Effector memory CD4-positive, alpha-beta T cell (primary cell): ENCODE results near the gene FAAP100.
"Not testable (repeated sequence)": the region's sequence is repeated elsewhere in the genome, so short reads cannot be mapped to it uniquely, and the experiment has no call there.

ENCODE experiments used
- DNase-seq, 3 donors: peaks; one replicate each; pipeline ENCODE4 v3.0.0-alpha.2; 2020
- H3K27ac ChIP-seq: 2 replicates; pipeline ENCODE4 v1.7.0; 2013; ENCODE audit warnings: mild to moderate bottlenecking, low read length, moderate library complexity; ENCODE audit not compliant: insufficient read depth, poor library complexity, severe bottlenecking
- H3K27me3 ChIP-seq: replicated peaks from 2 replicates; pipeline ENCODE4 v1.7.0; 2013; ENCODE audit warnings: mild to moderate bottlenecking, low read length; ENCODE audit not compliant: insufficient read depth, control insufficient read depth, poor library complexity, severe bottlenecking
- H3K36me3 ChIP-seq: 2 replicates; pipeline ENCODE4 v1.7.0; 2013; ENCODE audit warnings: mild to moderate bottlenecking, low read length, moderate library complexity; ENCODE audit not compliant: control insufficient read depth, insufficient read depth
- H3K4me1 ChIP-seq: 2 replicates; pipeline ENCODE4 v1.7.0; 2013; ENCODE audit warnings: low read length, mild to moderate bottlenecking; ENCODE audit not compliant: control insufficient read depth, insufficient read depth, poor library complexity, severe bottlenecking
- H3K4me3 ChIP-seq: 2 replicates; pipeline ENCODE4 v1.7.0; 2013; ENCODE audit warnings: low read length, low read depth, mild to moderate bottlenecking; ENCODE audit not compliant: insufficient read depth, poor library complexity, severe bottlenecking
- H3K9me3 ChIP-seq: 2 replicates; pipeline ENCODE4 v1.7.0; 2013; ENCODE audit warnings: mild to moderate bottlenecking, low read length, moderate library complexity; ENCODE audit not compliant: control insufficient read depth

FAAP100 gene

DNA sequence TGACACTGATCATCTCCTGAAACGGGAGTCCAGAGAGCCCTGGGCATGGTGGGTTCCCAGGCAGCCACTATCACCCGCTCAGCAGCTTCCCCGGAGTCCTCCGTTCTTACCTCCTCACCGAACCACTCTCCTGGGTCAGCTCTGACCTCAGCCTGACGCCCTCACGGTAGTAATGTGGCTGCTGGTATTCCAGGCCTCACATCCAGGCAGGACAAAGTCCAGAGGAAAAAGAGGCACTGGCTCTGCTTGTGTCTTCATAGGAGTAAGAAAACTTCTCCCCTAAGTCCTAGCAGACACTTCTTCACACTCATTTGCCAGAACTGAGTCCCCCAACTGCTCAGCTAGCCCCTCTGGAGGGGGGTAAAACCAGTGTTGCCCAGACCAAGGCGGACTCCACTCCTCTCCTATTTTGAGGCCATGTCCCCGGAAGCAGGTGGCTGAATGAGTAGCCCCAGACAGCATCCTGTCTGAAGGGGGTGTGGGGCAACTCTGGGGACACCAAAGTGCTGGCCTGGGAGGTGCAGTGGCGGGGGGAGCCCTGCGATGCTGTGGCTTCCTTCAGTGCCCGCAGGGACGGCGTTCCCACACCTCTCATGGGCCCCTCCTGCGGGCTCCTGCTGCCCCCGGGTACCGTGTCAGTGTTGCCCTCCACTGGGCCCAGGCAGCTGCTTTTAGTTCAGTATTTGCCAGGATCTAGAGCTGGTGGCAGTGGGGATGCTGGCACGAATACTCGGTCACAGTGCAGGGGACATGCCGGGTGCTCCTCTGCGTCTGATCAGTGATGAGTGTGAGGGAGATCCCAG, 18.6 kb downstream of the FAAP100 start:
- Histone ChIP-seq H3K9me3 (no peaks in the 10 kb centered on the region), H3K27me3 (peaks cover 12% of the 10 kb centered on the region), H3K27ac (no peak overlapping the region), H3K4me1 (peaks cover 12% of the 10 kb centered on the region), H3K4me3 (no peak overlapping the region), H3K36me3 (no peaks in the 10 kb centered on the region)
- DNase-seq = no peak

DNA sequence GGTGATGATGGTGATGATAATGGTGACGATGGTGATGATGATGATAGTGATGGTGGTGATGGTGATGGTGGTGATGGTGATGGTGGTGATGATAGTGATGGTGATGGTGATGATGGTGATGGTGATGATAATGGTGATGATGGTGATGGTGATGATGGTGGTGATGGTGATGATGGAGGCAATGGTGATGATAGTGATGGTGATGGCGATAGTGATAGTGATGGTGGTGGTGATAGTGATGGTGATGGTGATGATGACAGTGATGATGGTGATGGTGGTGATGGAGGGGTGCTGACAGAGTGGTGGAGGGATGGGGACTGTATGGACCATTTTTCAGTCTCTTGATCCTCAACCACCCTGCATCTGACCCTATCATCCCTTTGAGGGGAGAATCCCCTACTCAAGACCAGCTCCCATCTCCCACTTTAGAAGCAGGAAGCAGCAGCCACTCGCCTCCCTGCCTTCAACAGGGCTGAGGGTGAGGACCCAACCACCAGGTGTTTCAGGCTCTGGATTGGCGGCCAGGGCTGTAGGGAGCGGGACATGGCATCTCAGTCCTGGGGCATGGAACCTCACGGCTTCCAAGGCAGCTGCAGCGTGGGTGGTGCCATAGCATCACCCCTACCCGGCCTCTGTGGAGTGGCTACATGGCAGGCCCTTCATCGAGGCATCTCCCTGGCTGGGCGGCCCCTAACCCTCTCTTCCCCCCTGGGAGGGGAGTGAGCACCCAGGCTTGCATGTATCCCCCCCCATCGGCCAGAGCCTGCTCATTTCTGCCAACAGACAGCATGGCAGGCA, 19.5 kb downstream of the FAAP100 start:
- no peaks in the 10 kb centered on the region for H3K9me3 ChIP-seq
- H3K4me3 ChIP-seq = no peak overlapping the region
- no peak for DNase-seq
- H3K27me3 ChIP-seq = peaks cover 12% of the 10 kb centered on the region
- peaks cover 11% of the 10 kb centered on the region for H3K4me1 ChIP-seq
- H3K36me3 ChIP-seq = no peaks in the 10 kb centered on the region
- H3K27ac ChIP-seq = no peak overlapping the region

DNA sequence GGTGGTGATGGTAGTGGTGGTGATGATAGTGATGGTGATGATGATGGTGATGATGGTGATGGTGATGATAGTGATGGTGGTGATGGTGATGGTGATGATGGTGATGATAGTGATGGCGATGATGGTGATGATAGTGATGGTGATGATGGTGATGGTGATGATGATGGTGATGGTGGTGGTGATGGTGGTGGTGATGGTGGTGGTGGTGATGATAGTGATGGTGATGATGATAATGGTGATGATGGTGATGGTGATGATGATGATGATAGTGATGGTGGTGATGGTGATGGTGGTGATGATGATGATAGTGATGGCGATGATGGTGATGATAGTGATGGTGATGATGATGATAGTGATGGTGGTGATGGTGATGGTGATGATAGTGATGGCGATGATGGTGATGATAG, 20.2 kb downstream of the FAAP100 start:
- H3K27me3 ChIP-seq, H3K27ac ChIP-seq, H3K4me1 ChIP-seq, H3K4me3 ChIP-seq, H3K36me3 ChIP-seq, H3K9me3 ChIP-seq, DNase-seq: not testable (repeated sequence)

DNA sequence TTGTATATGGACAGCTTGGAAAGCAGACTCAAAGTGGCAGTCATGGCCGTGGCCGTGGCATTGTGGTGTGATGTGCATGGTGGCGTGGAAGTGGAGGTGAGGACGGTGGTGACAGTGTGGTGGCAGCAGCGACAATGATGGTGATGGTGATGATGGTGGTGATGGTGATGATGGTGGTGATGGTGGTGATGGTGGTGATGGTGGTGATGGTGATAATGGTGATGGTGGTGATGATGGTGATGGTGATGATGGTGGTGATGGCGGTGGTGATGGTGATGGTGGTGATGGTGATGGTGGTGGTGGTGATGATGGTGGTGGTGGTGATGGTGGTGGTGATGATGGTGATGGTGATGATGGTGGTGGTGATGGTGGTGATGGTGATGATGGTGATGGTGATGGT, 21.1 kb downstream of the FAAP100 start:
- H3K4me1 ChIP-seq, H3K27me3 ChIP-seq, H3K9me3 ChIP-seq, H3K4me3 ChIP-seq, H3K36me3 ChIP-seq, H3K27ac ChIP-seq, DNase-seq: not testable (repeated sequence)

DNA sequence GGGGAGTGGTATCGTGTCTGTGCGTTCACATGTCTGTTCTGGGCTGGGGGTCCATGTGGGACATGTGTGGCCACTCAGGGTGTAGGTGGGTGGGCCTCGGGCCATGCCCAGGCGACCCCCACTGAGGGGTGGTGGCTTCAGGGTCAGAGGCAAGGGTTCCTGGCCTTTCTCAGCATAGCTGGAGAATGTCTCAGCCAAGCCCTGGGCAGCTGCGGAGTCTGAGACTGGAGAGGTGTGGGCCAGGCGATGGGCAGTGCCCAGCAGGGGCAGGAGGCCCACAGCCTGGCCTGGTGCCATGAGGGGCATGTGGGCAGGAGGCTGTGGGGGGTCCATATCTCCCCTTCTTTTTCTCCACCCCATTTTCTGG, 22.7 kb downstream of the FAAP100 start:
- H3K4me1 ChIP-seq = no peaks in the 10 kb centered on the region
- H3K36me3 ChIP-seq = no peaks in the 10 kb centered on the region
- no peaks in the 10 kb centered on the region for H3K9me3 ChIP-seq
- H3K4me3 ChIP-seq = no peak overlapping the region
- DNase-seq = no peak
- H3K27me3 ChIP-seq = peaks cover 9% of the 10 kb centered on the region
- H3K27ac ChIP-seq = no peak overlapping the region

DNA sequence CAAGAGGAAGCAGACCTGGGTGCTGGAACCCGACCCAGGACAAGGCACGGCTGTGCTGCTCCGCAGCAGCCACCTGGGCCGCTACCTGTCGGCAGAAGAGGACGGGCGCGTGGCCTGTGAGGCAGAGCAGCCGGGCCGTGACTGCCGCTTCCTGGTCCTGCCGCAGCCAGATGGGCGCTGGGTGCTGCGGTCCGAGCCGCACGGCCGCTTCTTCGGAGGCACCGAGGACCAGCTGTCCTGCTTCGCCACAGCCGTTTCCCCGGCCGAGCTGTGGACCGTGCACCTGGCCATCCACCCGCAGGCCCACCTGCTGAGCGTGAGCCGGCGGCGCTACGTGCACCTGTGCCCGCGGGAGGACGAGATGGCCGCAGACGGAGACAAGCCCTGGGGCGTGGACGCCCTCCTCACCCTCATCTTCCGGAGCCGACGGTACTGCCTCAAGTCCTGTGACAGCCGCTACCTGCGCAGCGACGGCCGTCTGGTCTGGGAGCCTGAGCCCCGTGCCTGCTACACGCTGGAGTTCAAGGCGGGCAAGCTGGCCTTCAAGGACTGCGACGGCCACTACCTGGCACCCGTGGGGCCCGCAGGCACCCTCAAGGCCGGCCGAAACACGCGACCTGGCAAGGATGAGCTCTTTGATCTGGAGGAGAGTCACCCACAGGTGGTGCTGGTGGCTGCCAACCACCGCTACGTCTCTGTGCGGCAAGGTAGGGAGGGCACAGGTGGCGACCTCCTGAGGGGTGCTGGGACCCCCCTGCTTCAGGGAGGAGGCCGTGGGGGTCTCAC, 23.3 kb downstream of the FAAP100 start:
- Histone ChIP-seq H3K9me3 (no peaks in the 10 kb centered on the region), H3K4me1 (no peaks in the 10 kb centered on the region), H3K36me3 (no peaks in the 10 kb centered on the region), H3K4me3 (no peak overlapping the region), H3K27me3 (peaks cover 11% of the 10 kb centered on the region), H3K27ac (no peak overlapping the region)
- DNase-seq = no peak

DNA sequence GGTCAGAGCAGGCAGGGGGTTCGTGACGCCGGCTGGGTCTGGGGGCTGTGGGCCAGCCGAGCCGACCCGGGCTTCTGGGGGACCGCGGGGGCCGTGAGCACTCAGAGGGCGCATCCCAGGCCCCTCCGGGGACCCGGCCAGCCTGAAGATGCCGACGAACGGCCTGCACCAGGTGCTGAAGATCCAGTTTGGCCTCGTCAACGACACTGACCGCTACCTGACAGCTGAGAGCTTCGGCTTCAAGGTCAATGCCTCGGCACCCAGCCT, 23.8 kb downstream of the FAAP100 start:
- Histone ChIP-seq H3K4me1 (no peaks in the 10 kb centered on the region), H3K4me3 (no peak overlapping the region), H3K27ac (no peak overlapping the region), H3K9me3 (no peaks in the 10 kb centered on the region), H3K27me3 (peaks cover 11% of the 10 kb centered on the region), H3K36me3 (no peaks in the 10 kb centered on the region)
- no peak for DNase-seq

DNA sequence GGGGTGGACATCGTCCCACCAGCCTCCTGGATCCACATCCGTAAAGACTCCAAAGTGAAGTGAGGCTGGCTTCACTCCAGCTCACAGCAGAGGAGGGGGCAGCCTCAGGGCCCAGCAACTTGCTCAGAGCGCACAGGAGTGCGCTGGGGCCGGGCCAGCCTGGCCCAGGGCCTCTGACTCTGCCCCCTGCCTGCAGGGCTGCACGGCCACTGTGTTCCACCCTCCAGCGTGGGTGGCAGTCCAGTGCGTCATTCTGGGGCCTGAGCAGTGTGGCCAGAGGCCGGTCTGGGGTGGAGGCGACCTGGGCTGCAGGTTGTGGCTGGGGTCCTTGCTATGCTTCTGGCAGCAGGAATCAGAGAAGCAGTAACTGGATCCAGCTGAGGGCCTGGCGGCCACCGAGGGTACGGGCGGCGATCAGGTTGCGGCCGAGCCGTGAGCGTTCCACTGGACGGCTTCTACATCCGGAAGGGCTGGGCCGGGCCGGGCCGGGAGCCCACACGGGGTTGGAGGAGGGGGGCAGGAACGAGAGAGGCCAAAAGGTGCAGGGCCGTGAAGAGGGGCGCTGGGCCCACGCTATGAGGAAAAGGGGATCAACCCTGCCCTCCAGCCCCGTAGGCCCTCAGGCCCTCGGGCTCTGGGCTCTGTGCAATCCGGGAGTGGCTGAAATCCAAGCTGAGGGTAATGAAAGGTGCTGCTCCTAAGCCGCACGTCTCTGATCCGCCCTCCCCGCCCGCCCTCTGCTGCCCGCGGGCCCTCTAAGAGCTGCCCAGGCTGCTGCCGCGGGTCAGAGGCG, 24.4 kb downstream of the FAAP100 start, which contains the start of gene FSCN2:
TSS of gene FSCN2 (plus strand) at position 787 of the 793 bp plus-strand sequence. CDS start 155 bp downstream, outside the sequence.
- H3K4me1 ChIP-seq = no peaks in the 10 kb centered on the region
- no peaks in the 10 kb centered on the region for H3K9me3 ChIP-seq
- H3K4me3 ChIP-seq = no peak within 1 kb of the TSS
- DNase-seq = no peak
- H3K36me3 ChIP-seq = no peaks in the 10 kb centered on the region
- no peak within 1 kb of the TSS for H3K27ac ChIP-seq
- peaks cover 11% of the 10 kb centered on the region for H3K27me3 ChIP-seq

DNA sequence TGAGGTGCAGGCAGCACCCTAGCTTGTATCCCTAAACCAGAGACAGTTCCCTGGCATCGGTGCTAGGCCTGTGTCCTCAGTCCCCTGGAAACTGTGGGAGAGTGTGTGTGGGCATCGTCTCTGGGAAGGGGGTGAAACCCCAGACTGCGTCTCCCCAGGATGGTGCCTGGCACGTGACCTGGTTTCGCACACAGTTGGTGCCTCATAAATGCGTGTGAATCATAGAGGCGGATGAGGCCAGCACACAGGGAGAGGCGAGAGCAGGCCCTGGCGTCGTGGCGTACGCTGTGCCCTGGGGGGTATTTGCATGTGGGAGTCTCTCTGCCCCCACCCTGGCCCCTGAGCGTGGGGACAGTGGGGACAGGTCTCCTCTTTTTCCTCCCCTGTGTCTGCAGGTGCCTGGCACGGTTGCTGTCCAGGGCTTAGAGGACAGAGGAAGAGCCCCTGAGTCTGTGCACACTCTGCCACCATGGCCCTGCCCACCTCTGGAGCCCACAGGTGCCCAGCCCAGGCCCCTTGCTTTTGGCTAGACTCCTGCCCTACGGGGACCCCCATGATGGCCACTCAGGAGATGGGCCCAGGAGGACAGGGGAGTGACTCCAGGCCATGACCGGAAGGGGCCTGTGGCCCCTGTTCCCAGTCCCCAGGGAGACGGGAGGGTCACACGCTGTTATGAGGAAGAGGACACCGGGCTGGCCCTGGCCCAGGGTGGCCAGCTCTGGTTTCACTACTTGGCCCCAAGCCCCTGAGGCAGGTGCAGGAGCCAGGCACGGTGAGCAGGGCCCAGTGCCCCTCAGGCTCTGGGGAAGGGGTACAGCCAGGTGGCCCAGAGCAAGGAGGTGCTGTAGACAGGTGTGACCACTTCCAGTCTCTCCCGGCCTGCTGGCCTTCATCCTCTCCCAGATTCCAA, 25.2 kb downstream of the FAAP100 start:
- Histone ChIP-seq H3K27ac (no peak overlapping the region), H3K27me3 (peaks cover 11% of the 10 kb centered on the region), H3K4me1 (no peaks in the 10 kb centered on the region), H3K4me3 (no peak overlapping the region), H3K9me3 (no peaks in the 10 kb centered on the region), H3K36me3 (no peaks in the 10 kb centered on the region)
- no peak for DNase-seq
